ENCODE data around the gene ERCC6L. TPM values are rescaled to one million over a fixed set of nuclear protein-coding genes. Genes with fewer than 3 reads are reported as not detected.

ERCC6L gene
- polyA plus RNA-seq, 3 donors, result 0.04 to 0.24 (median 0.05) TPM

DNA sequence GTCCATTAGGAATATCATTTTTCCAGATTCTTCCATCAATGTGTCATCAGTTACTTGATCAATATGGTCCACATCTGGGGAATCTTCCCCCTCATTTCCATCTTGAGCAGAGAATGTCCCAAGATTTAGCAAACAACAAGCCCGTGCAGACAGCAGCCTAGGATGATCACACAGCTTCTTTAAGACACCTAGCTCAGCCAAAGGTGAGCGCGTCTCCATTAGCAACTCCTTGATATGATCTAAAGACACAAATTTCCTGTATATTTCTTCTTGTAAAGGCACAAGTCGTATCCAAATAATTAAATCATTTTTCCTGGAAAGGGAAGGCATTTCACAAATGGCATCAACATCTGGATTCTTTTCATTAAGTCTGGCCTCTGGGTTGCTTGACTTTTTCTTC is 31.5 kb downstream of the ERCC6L start:
- Mint-ChIP-seq H3K9me3 (no peaks in the 10 kb centered on the region), H3K27ac (no peak overlapping the region), H3K36me3 (peaks cover 29 to 41% of the 10 kb centered on the region in 2 donors), H3K4me1 (no peaks in the 10 kb centered on the region), H3K27me3 (ENCODE audit: low read depth in 3 of 3) (peaks cover 0 to 10% (median 0%) of the 10 kb centered on the region in 3 donors), H3K4me3 (no peak overlapping the region)
- Histone ChIP-seq H3K9ac (ENCODE audit: insufficient read depth, low read length, poor library complexity, severe bottlenecking) (no peak overlapping the region), H3K36me3 (replicated peaks in 1 of 2; ENCODE audit: control insufficient read depth in 1 of 2, insufficient read depth in 2 of 2, low read length in 2 of 2) (peaks cover 16 to 56% of the 10 kb centered on the region in 2 donors), H3K27ac (ENCODE audit: low read depth in 1 of 2, low read length in 2 of 2) (no peak overlapping the region), H2AFZ (ENCODE audit: insufficient read depth, low read depth, low read length, poor library complexity, severe bottlenecking) (no peak overlapping the region), H3K79me2 (ENCODE audit: insufficient read depth, low read length) (no peaks in the 10 kb centered on the region), H3K9me3 (replicated peaks in 1 of 2; ENCODE audit: control insufficient read depth in 1 of 2, insufficient read depth in 1 of 2, low read length in 2 of 2) (no peaks in the 10 kb centered on the region), H3K27me3 (ENCODE audit: control insufficient read depth in 2 of 2, insufficient read depth in 2 of 2, low read length in 2 of 2) (peaks cover 0 to 3% of the 10 kb centered on the region in 2 donors), H3K4me1 (ENCODE audit: control insufficient read depth in 1 of 2, insufficient read depth in 2 of 2, low read length in 2 of 2) (no peaks in the 10 kb centered on the region), H4K20me1 (ENCODE audit: insufficient read depth, low read length) (no peaks in the 10 kb centered on the region), H3K4me3 (replicated peaks in 1 of 3; ENCODE audit: low read depth in 2 of 3, low read length in 3 of 3) (no peak overlapping the region), H3K4me2 (replicated peaks; ENCODE audit: extremely low read depth, low read length, poor library complexity, severe bottlenecking) (no peak overlapping the region)
- TF ChIP-seq CTCF (IDR thresholded peaks at IDR 0.05), result no peak
- WGBS (ENCODE audit: insufficient coverage), result no CpG with 5 or more reads among the region's 4 CpGs
- DNase-seq, result no peak
- intact Hi-C loops (cut with micrococcal nuclease), result no loop called here

- Histone ChIP-seq H3K79me2 (ENCODE audit: insufficient read depth, low read length) (no peaks in the 10 kb centered on the region), H3K4me3 (replicated peaks in 1 of 3; ENCODE audit: low read depth in 2 of 3, low read length in 3 of 3) (no peak overlapping the region), H3K9me3 (replicated peaks in 1 of 2; ENCODE audit: control insufficient read depth in 1 of 2, insufficient read depth in 1 of 2, low read length in 2 of 2) (no peaks in the 10 kb centered on the region), H3K27me3 (ENCODE audit: control insufficient read depth in 2 of 2, insufficient read depth in 2 of 2, low read length in 2 of 2) (peaks cover 0 to 3% of the 10 kb centered on the region in 2 donors), H2AFZ (ENCODE audit: insufficient read depth, low read depth, low read length, poor library complexity, severe bottlenecking) (no peak overlapping the region), H4K20me1 (ENCODE audit: insufficient read depth, low read length) (no peaks in the 10 kb centered on the region), H3K9ac (ENCODE audit: insufficient read depth, low read length, poor library complexity, severe bottlenecking) (no peak overlapping the region), H3K4me1 (ENCODE audit: control insufficient read depth in 1 of 2, insufficient read depth in 2 of 2, low read length in 2 of 2) (no peaks in the 10 kb centered on the region), H3K4me2 (replicated peaks; ENCODE audit: extremely low read depth, low read length, poor library complexity, severe bottlenecking) (no peak overlapping the region), H3K36me3 (replicated peaks in 1 of 2; ENCODE audit: control insufficient read depth in 1 of 2, insufficient read depth in 2 of 2, low read length in 2 of 2) (peaks cover 16 to 73% of the 10 kb centered on the region in 2 donors), H3K27ac (ENCODE audit: low read depth in 1 of 2, low read length in 2 of 2) (no peak overlapping the region)
- WGBS (ENCODE audit: insufficient coverage), result no CpG with 5 or more reads among the region's 2 CpGs
- Mint-ChIP-seq H3K9me3 (no peaks in the 10 kb centered on the region), H3K27ac (no peak overlapping the region), H3K4me1 (no peaks in the 10 kb centered on the region), H3K4me3 (no peak overlapping the region), H3K36me3 (peaks cover 29 to 42% of the 10 kb centered on the region in 2 donors), H3K27me3 (ENCODE audit: low read depth in 3 of 3) (peaks cover 0 to 19% (median 0%) of the 10 kb centered on the region in 3 donors)
- no peak for DNase-seq
- intact Hi-C loops (cut with micrococcal nuclease), result no loop called here
- no peak for TF ChIP-seq CTCF (IDR thresholded peaks at IDR 0.05)
Measured at GRCh38 chrX:72205706-72206105, 33.1 kb downstream of the ERCC6L start.

All from CD14-positive monocyte (primary cell).